GM18508 (cell line): ENCODE results near the gene GHR.

Experiments used
- ATAC-seq: cut with Tn5 transposase; IDR thresholded peaks from one replicate; pipeline ENCODE4 v1.9.1; 2021; ENCODE audit warnings: moderate number of reproducible peaks; ENCODE audit not compliant: insufficient read depth, unreplicated experiment

Gene GHR

GRCh38 chr5:42423285-42424165 is at the start of gene GHR:
GHR (plus strand) TSS chr5:42423439; CDS start chr5:42565875, 142,436 bp downstream.
- ATAC-seq = peak; percentile 67

- ATAC-seq = no peak
Measured at GRCh38 chr5:42374679-42375273, 48.5 kb upstream of the GHR start.

- ATAC-seq = no peak
Measured at GRCh38 chr5:42377496-42377895, 45.7 kb upstream of the GHR start.

GRCh38 chr5:42381973-42382372 is 41.3 kb upstream of the GHR start:
- no peak for ATAC-seq

- no peak for ATAC-seq
Measured at GRCh38 chr5:42387563-42387962, 35.7 kb upstream of the GHR start.

GRCh38 chr5:42390115-42390514 is 33.1 kb upstream of the GHR start:
- ATAC-seq = no peak

- no peak for ATAC-seq
Measured at GRCh38 chr5:42392917-42393316, 30.3 kb upstream of the GHR start.

GRCh38 chr5:42396111-42396510 is 27.1 kb upstream of the GHR start:
- no peak for ATAC-seq

- no peak for ATAC-seq
Measured at GRCh38 chr5:42397267-42397666, 26.0 kb upstream of the GHR start.

GRCh38 chr5:42399702-42400101 is 23.5 kb upstream of the GHR start:
- ATAC-seq = no peak

GRCh38 chr5:42400474-42400873 is 22.8 kb upstream of the GHR start:
- ATAC-seq = no peak

GRCh38 chr5:42403236-42403635 is 20.0 kb upstream of the GHR start:
- no peak for ATAC-seq

- ATAC-seq = no peak
Measured at GRCh38 chr5:42404366-42404765, 18.9 kb upstream of the GHR start.

- no peak for ATAC-seq
Measured at GRCh38 chr5:42419294-42419693, 3.9 kb upstream of the GHR start.

GRCh38 chr5:42422656-42423280 is 471 bp upstream of the GHR start:
- no peak for ATAC-seq

- no peak for ATAC-seq
Measured at GRCh38 chr5:42426016-42426415, 2.8 kb downstream of the GHR start.

GRCh38 chr5:42429694-42430093 is 6.5 kb downstream of the GHR start:
- no peak for ATAC-seq

GRCh38 chr5:42434047-42434724 is 10.9 kb downstream of the GHR start:
- ATAC-seq = no peak

GRCh38 chr5:42436051-42436450 is 12.8 kb downstream of the GHR start:
- no peak for ATAC-seq

- no peak for ATAC-seq
Measured at GRCh38 chr5:42454216-42454995, 31.2 kb downstream of the GHR start.
